ENCODE measurements around the gene GPR119. TPM values are rescaled to one million over a fixed set of nuclear protein-coding genes. Genes with fewer than 3 reads are reported as not detected.

The GPR119 gene
- total RNA-seq, 3 donors from 2014 or later (not counting 1 experiment from before 2014, with no cell fraction given) = not detected

DNA sequence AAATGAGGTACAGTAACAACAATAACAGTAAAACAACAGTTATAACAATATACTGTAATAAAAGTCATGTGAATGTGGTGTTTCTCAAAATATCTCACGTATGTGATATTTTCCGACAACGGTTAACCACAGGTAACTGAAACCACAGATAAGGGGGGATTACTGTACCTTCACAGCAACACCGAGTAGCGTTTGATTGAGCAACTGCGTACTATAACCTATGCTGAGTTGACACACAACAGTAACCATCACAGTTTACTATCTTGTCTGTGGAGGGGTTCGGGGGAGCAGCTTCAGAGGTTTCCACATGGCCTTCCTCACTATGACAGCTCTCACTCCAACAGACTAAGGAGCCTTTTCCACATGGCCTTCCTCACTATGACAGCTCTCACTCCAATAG lies 29.7 kb upstream of the GPR119 start:
- H3K9me3 ChIP-seq (ENCODE audit: control insufficient read depth, insufficient read depth, low read length) = no peaks in the 10 kb centered on the region
- H3K4me3 Mint-ChIP-seq = no peak overlapping the region
- no peak overlapping the region for H3K4me3 ChIP-seq (ENCODE audit: low read length)
- DNase-seq = peak in 1 of 2 donors; percentile 22
- H3K27me3 Mint-ChIP-seq (ENCODE audit: low read depth in 2 of 2) = no peaks in the 10 kb centered on the region
- intact Hi-C loops (cut with micrococcal nuclease) = no loop called here
- H3K36me3 ChIP-seq (ENCODE audit: control insufficient read depth, insufficient read depth, low read length) = peaks cover 10% of the 10 kb centered on the region
- TF ChIP-seq, protein P1, sequence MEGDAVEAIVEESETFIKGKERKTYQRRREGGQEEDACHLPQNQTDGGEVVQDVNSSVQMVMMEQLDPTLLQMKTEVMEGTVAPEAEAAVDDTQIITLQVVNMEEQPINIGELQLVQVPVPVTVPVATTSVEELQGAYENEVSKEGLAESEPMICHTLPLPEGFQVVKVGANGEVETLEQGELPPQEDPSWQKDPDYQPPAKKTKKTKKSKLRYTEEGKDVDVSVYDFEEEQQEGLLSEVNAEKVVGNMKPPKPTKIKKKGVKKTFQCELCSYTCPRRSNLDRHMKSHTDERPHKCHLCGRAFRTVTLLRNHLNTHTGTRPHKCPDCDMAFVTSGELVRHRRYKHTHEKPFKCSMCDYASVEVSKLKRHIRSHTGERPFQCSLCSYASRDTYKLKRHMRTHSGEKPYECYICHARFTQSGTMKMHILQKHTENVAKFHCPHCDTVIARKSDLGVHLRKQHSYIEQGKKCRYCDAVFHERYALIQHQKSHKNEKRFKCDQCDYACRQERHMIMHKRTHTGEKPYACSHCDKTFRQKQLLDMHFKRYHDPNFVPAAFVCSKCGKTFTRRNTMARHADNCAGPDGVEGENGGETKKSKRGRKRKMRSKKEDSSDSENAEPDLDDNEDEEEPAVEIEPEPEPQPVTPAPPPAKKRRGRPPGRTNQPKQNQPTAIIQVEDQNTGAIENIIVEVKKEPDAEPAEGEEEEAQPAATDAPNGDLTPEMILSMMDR (IDR thresholded peaks at IDR 0.05) = no peak
- no peaks in the 10 kb centered on the region for H3K9me3 Mint-ChIP-seq
- H3K4me1 Mint-ChIP-seq = peaks cover 0 to 14% of the 10 kb centered on the region in 2 donors
- peak overlapping the region in 1 of 2 donors; percentile 31 for H3K27ac Mint-ChIP-seq
- ATAC-seq = peak in 2 of 3 donors; percentile 40 to 41
- WGBS (ENCODE audit: insufficient coverage) = 58% methylated on average over 5 of the region's 7 CpGs
- no peak overlapping the region for H3K27ac ChIP-seq (ENCODE audit: low read length)
- H3K27me3 ChIP-seq (ENCODE audit: control insufficient read depth, insufficient read depth, low read length) = no peaks in the 10 kb centered on the region
- no peaks in the 10 kb centered on the region for H3K36me3 Mint-ChIP-seq
- H3K4me1 ChIP-seq (ENCODE audit: control insufficient read depth, insufficient read depth, low read length) = no peaks in the 10 kb centered on the region

DNA sequence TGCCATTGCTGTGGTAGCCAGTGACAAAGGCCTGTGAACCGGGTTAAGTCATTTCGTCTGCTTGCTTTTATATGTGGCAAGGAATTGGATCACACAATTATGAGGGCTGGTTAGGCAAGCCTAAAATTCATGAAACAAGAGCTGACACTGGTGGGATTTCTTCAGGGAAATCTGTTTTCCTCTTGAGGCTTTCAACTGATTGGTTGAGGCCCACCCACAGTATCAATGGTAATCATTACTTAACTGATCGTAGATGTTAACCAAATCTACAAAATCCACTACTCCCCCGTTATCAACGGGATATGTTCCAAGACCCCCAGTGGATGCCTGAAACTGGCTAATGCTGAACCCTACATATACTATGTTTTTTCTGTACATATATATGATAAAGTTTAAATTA lies 29.3 kb upstream of the GPR119 start:
- peaks cover 0 to 16% of the 10 kb centered on the region in 2 donors for H3K4me1 Mint-ChIP-seq
- H3K9me3 Mint-ChIP-seq = no peaks in the 10 kb centered on the region
- H3K27me3 Mint-ChIP-seq (ENCODE audit: low read depth in 2 of 2) = no peaks in the 10 kb centered on the region
- no peak overlapping the region for H3K27ac Mint-ChIP-seq
- intact Hi-C loops (cut with micrococcal nuclease) = no loop called here
- Histone ChIP-seq H3K9me3 (ENCODE audit: control insufficient read depth, insufficient read depth, low read length) (no peaks in the 10 kb centered on the region), H3K27ac (ENCODE audit: low read length) (no peak overlapping the region), H3K36me3 (ENCODE audit: control insufficient read depth, insufficient read depth, low read length) (peaks cover 12% of the 10 kb centered on the region), H3K4me1 (ENCODE audit: control insufficient read depth, insufficient read depth, low read length) (no peaks in the 10 kb centered on the region), H3K27me3 (ENCODE audit: control insufficient read depth, insufficient read depth, low read length) (no peaks in the 10 kb centered on the region), H3K4me3 (ENCODE audit: low read length) (no peak overlapping the region)
- H3K36me3 Mint-ChIP-seq = no peaks in the 10 kb centered on the region
- TF ChIP-seq, protein P1 (IDR thresholded peaks at IDR 0.05) = no peak
- DNase-seq (no peak), ATAC-seq (no peak)
- 98% methylated on average over 3 of the region's 5 CpGs for WGBS (ENCODE audit: insufficient coverage)
- H3K4me3 Mint-ChIP-seq = no peak overlapping the region

DNA sequence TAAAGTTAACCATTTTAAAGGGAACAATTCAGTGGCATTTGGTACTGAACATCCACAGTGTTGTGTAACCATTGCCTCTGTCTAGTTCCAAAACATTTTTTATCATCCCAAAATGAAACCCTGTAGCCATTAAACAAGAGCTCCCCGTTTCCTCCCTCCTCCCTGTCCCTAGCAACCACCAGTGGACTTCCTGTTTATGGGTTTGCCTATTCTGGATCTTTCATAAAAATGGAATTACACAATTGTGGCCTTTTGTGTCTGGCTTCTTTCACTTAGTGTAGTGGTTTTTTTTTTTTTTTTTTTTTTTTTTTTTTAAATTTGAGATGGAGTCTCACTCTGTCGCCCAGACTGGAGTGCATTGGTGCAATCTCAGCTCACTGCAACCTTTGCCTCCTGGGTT lies 27.9 kb upstream of the GPR119 start:
- DNase-seq (no peak), ATAC-seq (no peak)
- H3K27ac ChIP-seq (ENCODE audit: low read length) = no peak overlapping the region
- H3K36me3 Mint-ChIP-seq = no peaks in the 10 kb centered on the region
- H3K4me1 Mint-ChIP-seq = peaks cover 0 to 18% of the 10 kb centered on the region in 2 donors
- no peaks in the 10 kb centered on the region for H3K9me3 Mint-ChIP-seq
- H3K36me3 ChIP-seq (ENCODE audit: control insufficient read depth, insufficient read depth, low read length) = peaks cover 19% of the 10 kb centered on the region
- no peaks in the 10 kb centered on the region for H3K27me3 ChIP-seq (ENCODE audit: control insufficient read depth, insufficient read depth, low read length)
- H3K9me3 ChIP-seq (ENCODE audit: control insufficient read depth, insufficient read depth, low read length) = no peaks in the 10 kb centered on the region
- no peaks in the 10 kb centered on the region for H3K27me3 Mint-ChIP-seq (ENCODE audit: low read depth in 2 of 2)
- no peak overlapping the region for H3K4me3 Mint-ChIP-seq
- no peak overlapping the region for H3K4me3 ChIP-seq (ENCODE audit: low read length)
- TF ChIP-seq, protein P1 (IDR thresholded peaks at IDR 0.05) = no peak
- H3K27ac Mint-ChIP-seq = no peak overlapping the region
- WGBS (ENCODE audit: insufficient coverage) = 100% methylated on average over 1 of the region's 2 CpGs
- no peaks in the 10 kb centered on the region for H3K4me1 ChIP-seq (ENCODE audit: control insufficient read depth, insufficient read depth, low read length)
- intact Hi-C loops (cut with micrococcal nuclease) = no loop called here

DNA sequence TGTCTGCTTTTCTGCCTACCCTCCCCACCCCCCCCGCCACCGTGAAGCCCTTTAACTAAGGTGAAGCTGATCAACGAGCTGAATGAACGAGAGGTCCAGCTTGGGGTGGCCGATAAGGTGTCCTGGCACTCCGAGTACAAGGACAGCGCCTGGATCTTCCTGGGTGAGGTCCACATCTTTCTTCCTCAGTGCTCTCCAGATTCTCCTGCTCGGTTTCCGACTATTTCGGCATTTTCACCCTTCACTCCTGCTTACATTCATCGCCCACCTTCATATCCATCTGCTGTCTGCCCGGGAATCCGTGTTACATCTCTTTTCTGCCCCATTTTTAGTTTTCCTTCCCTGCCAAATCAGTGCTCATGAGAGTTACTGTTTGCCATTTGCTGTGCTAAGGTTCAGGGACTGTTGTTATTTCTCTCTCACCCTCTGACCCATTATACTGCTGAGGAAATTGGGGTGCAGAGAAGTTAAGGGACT lies 16.8 kb upstream of the GPR119 start:
- intact Hi-C loops (cut with micrococcal nuclease) = no loop called here

More for the DNA sequence above, 16.8 kb upstream of the GPR119 start:
- peak overlapping the region; percentile 87 to 96 for H3K27ac Mint-ChIP-seq
- H3K36me3 Mint-ChIP-seq = no peaks in the 10 kb centered on the region
- Histone ChIP-seq H3K4me1 (ENCODE audit: control insufficient read depth, insufficient read depth, low read length) (peaks cover 3% of the 10 kb centered on the region), H3K27ac (ENCODE audit: low read length) (peak overlapping the region; percentile 70), H3K36me3 (ENCODE audit: control insufficient read depth, insufficient read depth, low read length) (peaks cover 2% of the 10 kb centered on the region), H3K27me3 (ENCODE audit: control insufficient read depth, insufficient read depth, low read length) (no peaks in the 10 kb centered on the region), H3K4me3 (ENCODE audit: low read length) (peak overlapping the region; percentile 68), H3K9me3 (ENCODE audit: control insufficient read depth, insufficient read depth, low read length) (no peaks in the 10 kb centered on the region)
- no peaks in the 10 kb centered on the region for H3K9me3 Mint-ChIP-seq
- H3K4me1 Mint-ChIP-seq = peaks cover 11 to 13% of the 10 kb centered on the region in 2 donors
- peaks cover 13 to 21% of the 10 kb centered on the region in 2 donors for H3K27me3 Mint-ChIP-seq (ENCODE audit: low read depth in 2 of 2)
- peak overlapping the region; percentile 87 for H3K4me3 Mint-ChIP-seq
- DNase-seq (no peak), ATAC-seq (no peak)
- TF ChIP-seq, protein P1 (IDR thresholded peaks at IDR 0.05) = no peak
- 1% methylated on average over 11 of the region's 13 CpGs for WGBS (ENCODE audit: insufficient coverage)
